ENCODE measurements around the gene KIAA1549. TPM values are rescaled to one million over a fixed set of nuclear protein-coding genes. Genes with fewer than 3 reads are reported as not detected.

The KIAA1549 gene
- total and polyA plus RNA-seq, 8 donors, result 0.15 to 7.8 (median 1.4) TPM

GRCh38 chr7:139023076-139023475 lies 41.9 kb upstream of the KIAA1549 start:
- no peak for DNase-seq
- Histone ChIP-seq H3K9me3 (no peaks in the 10 kb centered on the region), H3K27me3 (no peaks in the 10 kb centered on the region), H3K36me3 (peaks cover 0 to 60% (median 54%) of the 10 kb centered on the region in 4 donors), H3K4me3 (no peak overlapping the region), H3K4me1 (no peaks in the 10 kb centered on the region), H3K27ac (no peak overlapping the region)
- intact Hi-C loops (cut with DNase I; ENCODE audit: low total_unique reads), result no loop called here
- TF ChIP-seq EP300 (IDR thresholded peaks at IDR 0.05) (no peak), POLR2A (IDR thresholded peaks at IDR 0.05) (no peak), POLR2AphosphoS5 (IDR thresholded peaks at IDR 0.05) (no peak), CTCF (IDR thresholded peaks at IDR 0.05) (no peak)
- WGBS, 5 donors, result 82 to 92% (median 85%) methylated on average over 5 of the region's 5 CpGs

- intact Hi-C loops (cut with DNase I; ENCODE audit: low total_unique reads), result no loop called here
- H3K36me3 ChIP-seq, result peaks cover 0 to 52% (median 46%) of the 10 kb centered on the region in 4 donors
Measured at GRCh38 chr7:139022286-139022685, 41.1 kb upstream of the KIAA1549 start.

GRCh38 chr7:139018910-139019309 lies 37.7 kb upstream of the KIAA1549 start:
- H3K9me3 ChIP-seq, result no peaks in the 10 kb centered on the region
- peaks cover 0 to 19% (median 18%) of the 10 kb centered on the region in 4 donors for H3K36me3 ChIP-seq
- 65 to 76% (median 70%) methylated on average over 3 of the region's 3 CpGs for whole genome bisulfite sequencing, 5 donors
- no peak overlapping the region for H3K4me3 ChIP-seq
- H3K27me3 ChIP-seq, result no peaks in the 10 kb centered on the region
- intact Hi-C loops (cut with DNase I; ENCODE audit: low total_unique reads), result no loop called here
- H3K4me1 ChIP-seq, result peaks cover 0 to 7% (median 2%) of the 10 kb centered on the region in 4 donors
- TF ChIP-seq CTCF (IDR thresholded peaks at IDR 0.05) (no peak), POLR2AphosphoS5 (IDR thresholded peaks at IDR 0.05) (no peak), POLR2A (IDR thresholded peaks at IDR 0.05) (no peak), EP300 (IDR thresholded peaks at IDR 0.05) (no peak)
- no peak overlapping the region for H3K27ac ChIP-seq
- DNase-seq, result no peak

More at GRCh38 chr7:139022286-139022685, 41.1 kb upstream of the KIAA1549 start:
- Histone ChIP-seq H3K27ac (no peak overlapping the region), H3K9me3 (no peaks in the 10 kb centered on the region), H3K27me3 (no peaks in the 10 kb centered on the region), H3K4me3 (no peak overlapping the region), H3K4me1 (peaks cover 0 to 2% (median under 1%) of the 10 kb centered on the region in 4 donors)
- TF ChIP-seq POLR2AphosphoS5 (IDR thresholded peaks at IDR 0.05) (no peak), POLR2A (IDR thresholded peaks at IDR 0.05) (no peak), EP300 (IDR thresholded peaks at IDR 0.05) (no peak), CTCF (IDR thresholded peaks at IDR 0.05) (no peak)
- 63 to 88% (median 76%) methylated on average over 4 of the region's 4 CpGs for WGBS, 5 donors
- DNase-seq, result no peak

GRCh38 chr7:139016931-139017511 lies 35.8 kb upstream of the KIAA1549 start:
- WGBS, 5 donors, result 24 to 31% (median 30%) methylated on average over 7 of the region's 7 CpGs
- intact Hi-C loops (cut with DNase I; ENCODE audit: low total_unique reads), result no loop called here
- Histone ChIP-seq H3K27ac (no peak overlapping the region), H3K27me3 (no peaks in the 10 kb centered on the region), H3K4me1 (peaks cover 0 to 7% (median 2%) of the 10 kb centered on the region in 4 donors), H3K4me3 (no peak overlapping the region), H3K9me3 (no peaks in the 10 kb centered on the region), H3K36me3 (peaks cover 0 to 2% (median under 1%) of the 10 kb centered on the region in 4 donors)
- TF ChIP-seq CTCF (IDR thresholded peaks at IDR 0.05), result peak in 4 of 7 experiments; percentile 18 to 56 (median 52)
- no peak for TF ChIP-seq POLR2A (IDR thresholded peaks at IDR 0.05)
- DNase-seq, result peak; percentile 65 to 84

All from stomach (tissue), 9 donors.